NB4 (cell line): ENCODE measurements around the gene POMZP3.
"Not testable (repeated sequence)": the region's sequence is repeated elsewhere in the genome, so short reads cannot be mapped to it uniquely, and the experiment has no call there.

Experiments
- MYC ChIP-seq: IDR thresholded peaks from 2 replicates; pipeline ENCODE4 v1.6.1; 2011; ENCODE audit warnings: low read depth, low read length
- POLR2A ChIP-seq: IDR thresholded peaks from 2 replicates; pipeline ENCODE4 v1.6.1; 2011; ENCODE audit warnings: mild to moderate bottlenecking; ENCODE audit not compliant: insufficient read length; ENCODE audit errors: extremely low read depth
- TF ChIP-seq, protein P1 (sequence below): IDR thresholded peaks from one replicate; pipeline ENCODE4 v1.5.1; 2012; ENCODE audit warnings: low read depth, low read length

DNA sequence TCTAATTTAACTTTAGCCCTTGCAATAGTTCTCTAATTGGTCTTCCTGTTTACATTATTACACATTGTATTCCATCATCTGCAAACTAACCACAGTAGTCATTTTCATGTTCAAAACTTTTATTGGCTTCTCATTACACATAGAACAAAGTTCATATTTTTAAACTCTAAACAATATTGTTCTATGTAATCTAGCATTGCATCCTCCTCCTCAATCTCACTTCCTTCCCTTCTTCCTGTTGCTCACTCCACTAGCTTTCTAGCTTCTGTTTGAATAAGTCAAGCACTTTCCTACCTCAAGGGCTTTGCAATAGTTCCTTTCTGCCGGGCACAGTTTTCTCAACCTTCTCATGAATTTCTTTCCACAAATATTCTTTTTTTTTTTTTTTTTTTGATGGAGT lies 38.5 kb downstream of the POMZP3 start:
- TF ChIP-seq, protein P1, sequence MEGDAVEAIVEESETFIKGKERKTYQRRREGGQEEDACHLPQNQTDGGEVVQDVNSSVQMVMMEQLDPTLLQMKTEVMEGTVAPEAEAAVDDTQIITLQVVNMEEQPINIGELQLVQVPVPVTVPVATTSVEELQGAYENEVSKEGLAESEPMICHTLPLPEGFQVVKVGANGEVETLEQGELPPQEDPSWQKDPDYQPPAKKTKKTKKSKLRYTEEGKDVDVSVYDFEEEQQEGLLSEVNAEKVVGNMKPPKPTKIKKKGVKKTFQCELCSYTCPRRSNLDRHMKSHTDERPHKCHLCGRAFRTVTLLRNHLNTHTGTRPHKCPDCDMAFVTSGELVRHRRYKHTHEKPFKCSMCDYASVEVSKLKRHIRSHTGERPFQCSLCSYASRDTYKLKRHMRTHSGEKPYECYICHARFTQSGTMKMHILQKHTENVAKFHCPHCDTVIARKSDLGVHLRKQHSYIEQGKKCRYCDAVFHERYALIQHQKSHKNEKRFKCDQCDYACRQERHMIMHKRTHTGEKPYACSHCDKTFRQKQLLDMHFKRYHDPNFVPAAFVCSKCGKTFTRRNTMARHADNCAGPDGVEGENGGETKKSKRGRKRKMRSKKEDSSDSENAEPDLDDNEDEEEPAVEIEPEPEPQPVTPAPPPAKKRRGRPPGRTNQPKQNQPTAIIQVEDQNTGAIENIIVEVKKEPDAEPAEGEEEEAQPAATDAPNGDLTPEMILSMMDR: not testable (repeated sequence)
- not testable (repeated sequence) for TF ChIP-seq POLR2A, MYC
